Rectal smooth muscle tissue (tissue), 1 donor: ENCODE results near the gene PRRT4.

Experiments used
- H3K27ac ChIP-seq: one replicate; pipeline ENCODE4 v1.7.0; 2013; ENCODE audit warnings: low read depth, low read length, inconsistent platforms
- H3K27me3 ChIP-seq: one replicate; pipeline ENCODE4 v1.7.0; 2013; ENCODE audit warnings: low read length; ENCODE audit not compliant: control insufficient read depth, insufficient read depth
- H3K36me3 ChIP-seq: one replicate; pipeline ENCODE4 v1.7.0; 2013; ENCODE audit warnings: low read length; ENCODE audit not compliant: control insufficient read depth, insufficient read depth
- H3K4me1 ChIP-seq: one replicate; pipeline ENCODE4 v1.7.0; 2013; ENCODE audit warnings: low read length; ENCODE audit not compliant: control insufficient read depth, insufficient read depth
- H3K4me3 ChIP-seq: one replicate; pipeline ENCODE4 v1.7.0; 2013; ENCODE audit warnings: low read length
- H3K9ac ChIP-seq: one replicate; pipeline ENCODE4 v1.7.0; 2013; ENCODE audit warnings: low read length

The PRRT4 gene

DNA sequence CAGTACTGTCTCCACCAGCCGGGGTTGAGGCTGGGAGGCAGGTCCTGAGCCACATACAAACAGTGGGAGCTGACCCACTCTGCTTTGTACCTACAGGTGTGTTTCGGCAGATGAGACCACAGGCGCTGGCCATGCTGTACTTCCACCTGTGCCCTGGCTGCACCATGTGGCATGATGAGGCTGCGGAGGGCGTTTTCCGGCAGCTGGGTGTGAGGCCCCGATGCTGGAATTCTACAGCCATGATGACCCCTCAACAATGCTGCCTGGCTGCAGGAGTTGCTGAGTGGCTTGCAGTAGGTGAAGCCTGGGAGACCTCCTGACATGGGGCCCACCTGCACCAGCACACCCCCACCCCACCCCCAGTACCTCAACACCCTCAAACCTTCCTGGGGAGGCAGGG is 30.3 kb upstream of the PRRT4 start:
- no peak overlapping the region for H3K9ac ChIP-seq
- no peaks in the 10 kb centered on the region for H3K27me3 ChIP-seq
- no peak overlapping the region for H3K27ac ChIP-seq
- no peak overlapping the region for H3K4me3 ChIP-seq
- H3K4me1 ChIP-seq = no peaks in the 10 kb centered on the region
- peaks cover 3% of the 10 kb centered on the region for H3K36me3 ChIP-seq

DNA sequence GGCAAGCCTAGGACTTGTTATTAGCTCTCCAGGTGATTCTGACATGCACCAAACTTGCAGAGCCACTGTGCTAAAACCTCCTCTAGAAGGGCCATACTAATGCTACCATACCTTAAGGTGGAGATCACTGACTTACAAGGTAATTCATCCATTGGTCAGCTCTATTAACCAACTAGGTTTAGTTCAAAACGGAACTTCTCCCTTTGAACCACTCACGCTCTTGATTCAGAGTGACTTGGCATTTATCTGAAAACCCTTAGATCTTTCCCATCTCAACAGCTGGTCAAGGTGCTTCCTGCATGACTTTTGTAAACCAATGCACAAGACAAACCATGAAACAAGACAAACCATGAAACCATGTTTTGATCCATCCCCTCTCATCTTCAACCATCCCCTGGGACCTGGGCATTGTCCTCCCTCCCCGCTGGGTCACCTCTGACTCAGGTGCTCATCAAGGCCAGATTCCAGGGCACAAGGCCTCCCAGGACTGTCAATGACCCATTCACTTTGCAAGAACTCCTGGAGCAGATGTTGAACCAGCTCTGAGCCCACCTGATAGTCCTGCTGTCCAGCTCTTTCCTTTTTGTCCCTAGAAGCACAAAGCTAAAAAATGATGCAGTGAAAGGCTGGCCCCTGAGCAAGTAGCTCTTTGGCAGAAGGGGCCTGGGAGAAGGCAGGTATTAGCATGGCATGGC is 29.5 kb upstream of the PRRT4 start:
- Histone ChIP-seq H3K4me1 (no peaks in the 10 kb centered on the region), H3K27me3 (no peaks in the 10 kb centered on the region), H3K27ac (no peak overlapping the region), H3K9ac (no peak overlapping the region), H3K36me3 (peaks cover 3% of the 10 kb centered on the region), H3K4me3 (no peak overlapping the region)

DNA sequence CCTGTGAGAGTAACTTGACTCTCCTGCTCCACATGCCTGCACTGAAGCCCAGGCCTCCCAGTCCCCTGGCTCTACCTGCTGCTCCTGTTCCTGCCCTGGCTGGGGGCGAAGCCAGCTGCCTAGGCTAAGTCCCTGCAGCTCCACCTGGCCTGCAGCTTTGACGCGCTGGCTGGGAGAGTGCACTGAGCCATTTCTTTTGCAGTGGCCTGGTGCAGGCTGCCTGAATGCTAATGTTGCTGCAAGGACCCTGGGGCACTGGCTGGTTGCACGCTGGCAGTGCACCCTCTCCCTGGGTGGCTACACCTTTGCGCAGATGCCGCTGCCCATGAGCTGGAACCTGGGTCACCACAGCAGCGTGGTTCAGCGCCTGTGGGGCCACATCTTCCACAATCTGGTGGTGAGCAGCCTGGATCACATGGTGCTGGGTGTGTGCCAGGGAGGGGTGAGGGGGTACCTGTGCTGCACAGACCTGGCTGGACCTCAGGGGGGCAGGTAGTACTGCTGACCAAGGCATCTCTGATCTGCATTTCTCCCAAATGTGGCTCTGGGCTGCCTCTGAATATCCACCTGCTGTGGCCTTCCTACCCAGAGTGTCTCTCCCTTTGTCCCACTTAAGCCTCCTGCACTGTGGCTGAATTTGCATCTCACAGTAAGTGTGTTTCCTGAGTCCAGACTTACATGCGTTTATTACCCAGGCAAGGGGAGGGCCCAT is 28.3 kb upstream of the PRRT4 start:
- H3K9ac ChIP-seq = no peak overlapping the region
- H3K27me3 ChIP-seq = no peaks in the 10 kb centered on the region
- no peak overlapping the region for H3K4me3 ChIP-seq
- no peak overlapping the region for H3K27ac ChIP-seq
- no peaks in the 10 kb centered on the region for H3K4me1 ChIP-seq
- H3K36me3 ChIP-seq = no peaks in the 10 kb centered on the region

DNA sequence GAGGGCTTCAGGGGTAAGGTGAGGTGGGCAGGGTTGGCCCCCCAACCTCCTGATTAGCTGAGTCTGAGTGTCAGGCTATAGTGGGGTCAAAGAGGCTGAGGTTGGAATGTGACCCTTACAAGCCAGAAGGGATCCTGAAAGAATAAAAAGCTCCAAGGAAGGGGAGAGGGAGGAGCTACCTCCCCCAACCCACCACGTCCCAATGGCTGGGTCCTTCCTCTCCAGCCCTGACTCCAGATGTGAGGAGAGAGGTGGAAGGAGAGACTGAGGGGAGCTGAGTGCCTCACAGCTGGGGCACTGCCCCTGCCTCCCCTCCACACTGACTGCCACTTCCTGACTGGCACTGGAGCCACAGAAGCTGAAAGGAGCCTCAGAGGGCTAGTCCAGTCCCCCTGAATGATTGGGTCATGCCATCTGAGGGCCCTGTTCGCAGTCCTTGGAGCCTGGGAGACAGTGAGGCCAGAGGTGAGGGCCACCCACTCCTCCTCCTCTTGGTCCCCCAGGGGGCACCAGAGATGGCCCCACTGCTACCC is 27.7 kb upstream of the PRRT4 start:
- H3K27me3 ChIP-seq = no peaks in the 10 kb centered on the region
- no peak overlapping the region for H3K27ac ChIP-seq
- no peak overlapping the region for H3K9ac ChIP-seq
- H3K4me3 ChIP-seq = no peak overlapping the region
- H3K4me1 ChIP-seq = no peaks in the 10 kb centered on the region
- H3K36me3 ChIP-seq = no peaks in the 10 kb centered on the region

DNA sequence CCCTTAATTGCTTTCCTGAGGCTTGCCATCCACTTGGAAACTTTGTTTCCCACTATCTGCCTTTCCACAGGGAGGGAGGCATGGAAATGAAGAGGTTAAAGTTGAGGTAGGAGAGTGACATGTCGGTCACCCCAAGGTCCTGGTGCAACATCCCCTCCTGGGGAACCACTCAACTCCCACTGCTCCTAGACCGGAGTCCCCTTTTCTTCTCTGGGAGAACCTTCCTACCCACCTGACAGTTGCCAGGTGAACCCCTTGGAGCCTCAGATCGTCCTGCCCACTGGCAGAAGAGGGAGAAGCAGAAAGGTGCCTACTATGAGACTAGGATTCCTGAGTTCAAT is 26.6 kb upstream of the PRRT4 start:
- H3K27me3 ChIP-seq = no peaks in the 10 kb centered on the region
- H3K9ac ChIP-seq = no peak overlapping the region
- H3K4me3 ChIP-seq = no peak overlapping the region
- no peaks in the 10 kb centered on the region for H3K36me3 ChIP-seq
- H3K27ac ChIP-seq = no peak overlapping the region
- no peaks in the 10 kb centered on the region for H3K4me1 ChIP-seq

DNA sequence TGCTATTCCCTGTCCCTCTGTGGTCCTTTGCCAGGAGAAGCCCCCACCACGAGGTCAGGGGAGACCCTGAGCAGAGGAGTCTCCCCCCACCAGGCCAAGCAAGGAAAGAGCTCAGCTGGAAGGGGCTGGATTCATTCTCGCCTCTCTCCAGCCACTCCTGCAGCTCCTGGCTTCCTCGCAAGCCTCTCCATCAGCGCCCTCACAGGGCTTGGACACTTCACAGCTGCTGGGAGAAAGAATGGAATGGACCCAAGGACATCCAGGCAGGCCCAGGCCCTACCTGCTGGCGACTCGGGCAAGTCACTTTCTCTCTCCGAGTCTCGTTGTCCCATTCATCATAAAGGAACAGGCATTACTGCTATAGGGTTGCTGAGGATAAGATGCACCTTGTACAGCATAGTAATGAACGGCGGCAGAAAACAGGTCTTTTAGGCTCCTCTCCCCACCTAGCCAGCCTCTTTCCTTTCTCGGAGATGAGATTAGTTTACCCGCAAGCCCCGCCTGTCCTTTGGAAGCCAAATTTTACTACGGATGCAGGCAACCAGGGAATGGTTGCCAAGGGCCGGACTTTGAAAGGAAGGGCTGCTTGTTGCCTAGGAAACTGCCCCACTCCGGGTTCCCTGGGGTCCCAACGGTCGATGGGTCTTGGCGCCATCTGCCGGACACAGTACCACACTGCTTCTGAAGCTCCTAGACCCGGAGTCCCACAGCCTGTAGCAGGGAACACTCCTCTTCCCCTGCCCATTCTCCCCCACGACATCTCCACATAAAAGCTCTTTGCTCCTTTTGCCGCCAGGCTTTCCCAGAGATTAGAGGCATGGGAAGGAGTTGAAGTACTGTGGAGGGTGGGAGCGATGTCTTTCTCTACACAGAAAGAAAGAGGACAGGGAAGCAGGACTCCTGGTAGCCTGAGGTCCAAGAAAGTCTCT is 26.0 kb upstream of the PRRT4 start:
- Histone ChIP-seq H3K4me1 (no peaks in the 10 kb centered on the region), H3K27ac (no peak overlapping the region), H3K27me3 (no peaks in the 10 kb centered on the region), H3K4me3 (no peak overlapping the region), H3K9ac (no peak overlapping the region), H3K36me3 (no peaks in the 10 kb centered on the region)

DNA sequence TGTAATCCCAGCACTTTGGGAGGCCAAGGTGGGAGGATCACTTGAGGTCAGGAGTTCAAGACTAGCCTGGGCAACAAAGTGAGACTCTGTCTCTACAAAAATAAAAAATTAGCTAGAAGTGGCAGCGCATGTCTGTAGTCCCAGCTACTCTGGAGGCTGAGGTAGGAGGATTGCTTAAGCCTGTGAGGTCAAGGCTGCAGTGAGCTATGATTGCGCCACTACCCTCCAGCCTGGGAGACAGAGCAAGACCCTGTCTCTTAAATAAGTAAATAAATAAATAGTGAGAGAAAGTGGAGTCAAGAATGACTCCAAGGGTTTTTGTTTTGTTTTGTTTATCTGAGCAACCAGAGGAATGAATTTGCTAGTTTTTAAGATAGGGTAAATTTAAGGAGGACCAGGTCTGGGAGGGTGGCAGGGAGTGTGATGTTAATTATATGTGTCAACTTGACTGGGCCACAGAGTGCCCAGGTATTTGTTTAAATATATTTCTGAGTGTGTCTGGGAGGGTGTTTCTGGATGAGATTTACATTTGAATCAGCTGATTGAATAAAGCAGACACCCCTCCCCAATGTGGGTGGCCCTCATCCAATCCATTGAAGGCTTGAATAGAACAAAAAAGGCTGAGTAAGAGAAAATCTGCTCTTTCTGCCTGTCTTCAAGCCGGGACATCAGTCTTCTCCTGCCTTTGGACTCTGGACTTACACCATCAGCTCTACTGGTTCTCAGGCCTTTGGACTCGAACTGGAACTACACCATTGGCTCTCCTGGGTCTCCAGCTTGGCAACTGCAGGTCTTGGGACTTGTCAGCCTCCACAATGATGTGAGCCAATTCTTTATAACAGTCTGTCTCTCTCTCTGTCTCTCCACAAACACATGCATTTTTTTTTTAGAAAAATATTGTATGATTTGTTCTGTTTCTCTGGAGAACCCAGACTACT is 24.8 kb upstream of the PRRT4 start:
- no peaks in the 10 kb centered on the region for H3K27me3 ChIP-seq
- H3K36me3 ChIP-seq = no peaks in the 10 kb centered on the region
- no peaks in the 10 kb centered on the region for H3K4me1 ChIP-seq
- no peak overlapping the region for H3K9ac ChIP-seq
- H3K4me3 ChIP-seq = no peak overlapping the region
- no peak overlapping the region for H3K27ac ChIP-seq

DNA sequence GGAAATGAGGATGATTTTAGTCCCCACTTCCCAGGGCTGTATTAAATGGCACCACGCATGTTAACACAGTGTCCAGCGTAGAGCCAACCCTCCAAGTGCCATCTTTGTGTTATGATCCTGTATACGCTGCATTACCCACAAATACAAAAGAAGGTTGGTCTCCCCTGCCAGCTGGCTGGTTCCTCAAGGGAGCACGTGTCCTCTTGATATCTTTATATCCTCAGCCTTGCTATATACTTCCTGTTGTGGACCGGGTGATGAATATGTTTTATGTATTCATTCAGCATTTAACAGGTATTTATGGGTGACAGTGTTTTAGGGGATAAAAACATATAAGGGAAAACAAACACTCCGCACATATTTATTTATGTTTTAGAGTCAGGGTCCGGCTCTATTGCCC is 23.2 kb upstream of the PRRT4 start:
- Histone ChIP-seq H3K9ac (no peak overlapping the region), H3K27me3 (no peaks in the 10 kb centered on the region), H3K36me3 (no peaks in the 10 kb centered on the region), H3K4me1 (no peaks in the 10 kb centered on the region), H3K27ac (no peak overlapping the region), H3K4me3 (no peak overlapping the region)

DNA sequence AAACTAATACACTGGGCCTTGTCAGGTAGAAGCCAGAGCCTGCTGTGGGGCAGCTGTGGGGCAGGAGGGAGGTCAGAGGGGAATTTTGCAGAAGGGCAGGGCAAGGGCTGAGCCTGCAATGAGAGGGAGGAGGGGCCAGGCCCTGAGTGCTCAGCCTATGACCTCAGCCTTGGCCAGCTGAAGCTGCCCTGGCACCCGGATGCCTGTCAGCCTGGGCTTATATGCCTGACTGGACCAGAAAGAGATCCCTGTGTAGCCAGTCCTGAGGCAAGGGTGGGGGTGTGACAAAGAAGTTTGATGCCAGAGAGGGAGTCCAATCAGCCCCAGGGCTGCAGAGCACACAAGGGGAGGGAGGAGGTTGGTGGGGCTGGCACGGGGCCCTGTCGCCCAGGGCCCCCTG is 22.3 kb upstream of the PRRT4 start:
- no peaks in the 10 kb centered on the region for H3K27me3 ChIP-seq
- no peak overlapping the region for H3K9ac ChIP-seq
- no peak overlapping the region for H3K27ac ChIP-seq
- H3K4me1 ChIP-seq = no peaks in the 10 kb centered on the region
- H3K4me3 ChIP-seq = no peak overlapping the region
- no peaks in the 10 kb centered on the region for H3K36me3 ChIP-seq

DNA sequence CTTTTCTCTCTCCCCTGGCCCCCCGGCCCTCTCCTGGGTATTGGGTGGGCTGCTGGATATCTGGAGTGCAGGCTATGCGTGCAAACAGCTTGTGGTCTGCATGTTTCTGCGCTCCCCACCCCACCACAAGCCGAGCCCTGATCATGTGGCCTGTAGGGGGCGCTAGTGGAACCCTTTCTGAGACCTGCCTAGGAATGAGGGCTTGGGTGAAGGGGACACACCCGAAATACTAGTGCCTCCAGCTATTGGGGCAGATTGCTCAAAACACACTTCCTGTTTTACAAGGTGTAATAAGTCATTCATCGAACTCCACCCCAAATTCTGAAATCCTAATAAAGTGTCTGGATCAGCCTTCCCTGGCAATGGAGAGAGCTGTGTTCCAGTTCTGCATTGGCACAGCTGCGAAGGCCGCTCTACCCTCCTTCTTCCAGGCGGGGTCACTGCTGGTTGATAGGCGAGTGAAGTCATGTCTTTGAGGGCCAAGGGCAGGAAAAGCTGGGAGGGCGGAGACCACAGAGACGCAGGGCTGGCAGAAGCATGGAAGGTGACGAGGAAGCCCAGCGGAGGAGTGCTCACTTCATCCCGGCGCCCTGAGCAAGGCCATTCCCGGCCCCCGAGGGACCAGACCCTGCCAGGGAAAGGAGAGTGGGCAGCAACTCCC is 19.8 kb upstream of the PRRT4 start:
- Histone ChIP-seq H3K4me1 (no peaks in the 10 kb centered on the region), H3K36me3 (no peaks in the 10 kb centered on the region), H3K27me3 (no peaks in the 10 kb centered on the region), H3K4me3 (no peak overlapping the region), H3K9ac (no peak overlapping the region), H3K27ac (no peak overlapping the region)

DNA sequence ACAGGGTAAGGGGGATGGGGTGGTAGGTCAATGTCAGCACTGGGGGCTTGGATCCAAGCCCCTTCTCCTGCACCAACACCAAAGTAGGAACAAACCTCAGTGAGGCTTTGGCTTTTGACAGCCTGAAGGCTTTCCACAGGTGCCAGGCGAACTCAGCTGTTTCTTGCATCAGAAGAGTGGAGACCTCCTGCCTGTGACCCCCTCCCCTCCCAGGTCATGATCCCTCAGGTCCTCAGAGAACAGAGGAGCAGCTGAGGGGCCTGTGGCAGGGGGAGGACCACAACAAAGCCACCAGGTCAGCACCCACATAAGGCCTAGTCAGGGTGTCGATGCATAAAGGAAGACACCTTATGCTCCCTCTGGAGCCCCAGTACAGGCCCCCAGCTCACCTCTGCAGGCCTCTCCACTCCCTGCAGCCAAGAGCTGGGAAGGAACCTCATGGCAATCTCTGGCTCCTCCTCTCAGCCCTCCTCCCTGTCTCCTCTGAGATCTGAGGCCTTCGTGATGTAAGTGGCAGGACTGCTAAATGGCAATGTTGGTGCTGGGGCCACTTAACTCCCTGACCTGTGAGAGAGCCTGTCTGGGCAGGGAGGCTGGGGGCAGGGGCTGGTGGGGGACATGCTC is 19.1 kb upstream of the PRRT4 start:
- H3K4me1 ChIP-seq = no peaks in the 10 kb centered on the region
- H3K9ac ChIP-seq = no peak overlapping the region
- no peaks in the 10 kb centered on the region for H3K27me3 ChIP-seq
- H3K4me3 ChIP-seq = no peak overlapping the region
- H3K36me3 ChIP-seq = no peaks in the 10 kb centered on the region
- no peak overlapping the region for H3K27ac ChIP-seq
